H9 (cell line): ENCODE data around the gene ITPR1. TPM values are rescaled to one million over a fixed set of nuclear protein-coding genes. Genes with fewer than 3 reads are reported as not detected.

ENCODE experiments used
- DNase-seq: peaks from one replicate; pipeline ENCODE4 v3.0.0-alpha.2; 2017
- H2AFZ ChIP-seq: one replicate; pipeline ENCODE4 v1.6.1; 2013; ENCODE audit warnings: mild to moderate bottlenecking, low read length, control low read depth, moderate library complexity
- H2AK5ac ChIP-seq: 2 replicates; pipeline ENCODE4 v1.6.1; 2013; ENCODE audit warnings: low read length, control low read depth, mixed read lengths; ENCODE audit not compliant: insufficient read length
- H2BK120ac ChIP-seq: one replicate; pipeline ENCODE4 v1.6.1; 2013; ENCODE audit warnings: low read depth, mild to moderate bottlenecking, low read length, control low read depth, inconsistent platforms; ENCODE audit not compliant: poor library complexity, severe bottlenecking
- H2BK12ac ChIP-seq: 2 replicates; pipeline ENCODE4 v1.6.1; 2013; ENCODE audit warnings: low read length, control low read depth, mixed read lengths, low read depth; ENCODE audit not compliant: insufficient read length
- H2BK15ac ChIP-seq: 2 replicates; pipeline ENCODE4 v1.6.1; 2013; ENCODE audit warnings: low read depth, low read length, control low read depth
- H2BK20ac ChIP-seq: one replicate; pipeline ENCODE4 v1.6.1; 2013; ENCODE audit warnings: low read depth, mild to moderate bottlenecking, low read length, control low read depth, inconsistent platforms; ENCODE audit not compliant: poor library complexity, severe bottlenecking
- H2BK5ac ChIP-seq: 2 replicates; pipeline ENCODE4 v1.6.1; 2013; ENCODE audit warnings: low read length, control low read depth, mixed read lengths; ENCODE audit not compliant: insufficient read length
- H3K14ac ChIP-seq: 2 replicates; pipeline ENCODE4 v1.6.1; 2013; ENCODE audit warnings: low read length, control low read depth; ENCODE audit not compliant: insufficient read depth
- H3K18ac ChIP-seq: 2 replicates; pipeline ENCODE4 v1.6.1; 2013; ENCODE audit warnings: low read depth, mild to moderate bottlenecking, mixed read lengths, low read length, control low read depth; ENCODE audit not compliant: insufficient read length
- H3K23ac ChIP-seq: 2 replicates; pipeline ENCODE4 v1.6.1; 2013; ENCODE audit warnings: low read length, control low read depth, mixed read lengths, low read depth; ENCODE audit not compliant: insufficient read length
- H3K23me2 ChIP-seq: 2 replicates; pipeline ENCODE4 v1.6.1; 2013; ENCODE audit warnings: low read depth, mild to moderate bottlenecking, mixed read lengths, low read length, control low read depth; ENCODE audit not compliant: insufficient read length, poor library complexity, severe bottlenecking
- H3K27ac ChIP-seq: 2 replicates; pipeline ENCODE4 v1.5.1; 2013; ENCODE audit warnings: low read length, control low read depth, mixed read lengths, low read depth; ENCODE audit not compliant: insufficient read length
- H3K27me3 ChIP-seq: 2 replicates; pipeline ENCODE4 v1.6.1; 2013; ENCODE audit warnings: low read length, control low read depth, inconsistent platforms; ENCODE audit not compliant: insufficient read depth
- H3K4ac ChIP-seq: 2 replicates; pipeline ENCODE4 v1.6.1; 2013; ENCODE audit warnings: low read depth, mild to moderate bottlenecking, control low read depth, inconsistent platforms, low read length, moderate library complexity
- H3K4me1 ChIP-seq: 2 replicates; pipeline ENCODE4 v1.6.1; 2013; ENCODE audit warnings: low read length, control low read depth, inconsistent platforms; ENCODE audit not compliant: insufficient read depth
- H3K4me2 ChIP-seq: 2 replicates; pipeline ENCODE4 v1.6.1; 2013; ENCODE audit warnings: low read length, control low read depth, mixed read lengths; ENCODE audit not compliant: insufficient read length, insufficient read depth
- H3K56ac ChIP-seq: 2 replicates; pipeline ENCODE4 v1.6.1; 2013; ENCODE audit warnings: low read depth, mild to moderate bottlenecking, mixed read lengths, low read length, control low read depth; ENCODE audit not compliant: insufficient read length
- H3K79me1 ChIP-seq: 2 replicates; pipeline ENCODE4 v1.6.1; 2013; ENCODE audit warnings: low read depth, mild to moderate bottlenecking, moderate library complexity, low read length, control low read depth, inconsistent platforms; ENCODE audit not compliant: insufficient read depth, poor library complexity, severe bottlenecking
- H3K79me2 ChIP-seq: 2 replicates; pipeline ENCODE4 v1.6.1; 2013; ENCODE audit warnings: low read length, control low read depth, inconsistent platforms; ENCODE audit not compliant: insufficient read depth
- H3K9ac ChIP-seq: 2 replicates; pipeline ENCODE4 v1.6.1; 2013; ENCODE audit warnings: low read length, control low read depth, mixed read lengths; ENCODE audit not compliant: insufficient read length; ENCODE audit errors: extremely low read depth
- H3K9me3 ChIP-seq: one replicate; pipeline ENCODE4 v1.6.1; 2013; ENCODE audit warnings: low read depth, low read length, inconsistent platforms; ENCODE audit not compliant: control insufficient read depth
- H3T11ph ChIP-seq: one replicate; pipeline ENCODE4 v1.6.1; 2013; ENCODE audit warnings: mild to moderate bottlenecking, low read length, control low read depth, inconsistent platforms
- H4K20me1 ChIP-seq: one replicate; pipeline ENCODE4 v1.6.1; 2013; ENCODE audit not compliant: control insufficient read depth, insufficient read length, insufficient read depth
- H4K5ac ChIP-seq: 2 replicates; pipeline ENCODE4 v1.6.1; 2013; ENCODE audit warnings: low read depth, mild to moderate bottlenecking, mixed read lengths, low read length, control low read depth; ENCODE audit not compliant: insufficient read length
- H4K8ac ChIP-seq: replicated peaks from 2 replicates; pipeline ENCODE4 v1.6.1; 2013; ENCODE audit warnings: low read length, control low read depth, mixed read lengths, low read depth; ENCODE audit not compliant: insufficient read length
- H4K91ac ChIP-seq: 2 replicates; pipeline ENCODE4 v1.6.1; 2013; ENCODE audit warnings: low read depth, mild to moderate bottlenecking, moderate library complexity, mixed read lengths, low read length, control low read depth; ENCODE audit not compliant: insufficient read length
- H3K27ac Mint-ChIP-seq, 3 experiments: 2 replicates in 2 of 3; 3 replicates in 1 of 3; pipeline ENCODE4 v1.8.0; 2020 to 2021; ENCODE audit warnings: mixed read lengths in 3 of 3, mild to moderate bottlenecking in 1 of 3, moderate library complexity in 1 of 3
- H3K27me3 Mint-ChIP-seq: 2 replicates; pipeline ENCODE4 v1.8.0; 2021; ENCODE audit warnings: low read depth, mild to moderate bottlenecking, moderate library complexity, mixed read lengths
- H3K36me3 Mint-ChIP-seq, 3 experiments: 2 replicates in 2 of 3; 3 replicates in 1 of 3; pipeline ENCODE4 v1.8.0; 2020 to 2021; ENCODE audit warnings: low read depth in 3 of 3, mixed read lengths in 3 of 3; ENCODE audit not compliant: insufficient read depth in 1 of 3
- H3K4me1 Mint-ChIP-seq, 2 experiments: 2 replicates each; pipeline ENCODE4 v1.8.0; 2020; ENCODE audit warnings: mixed read lengths in 2 of 2
- H3K4me3 Mint-ChIP-seq, 2 experiments: 2 replicates in 1 of 2; 3 replicates in 1 of 2; pipeline ENCODE4 v1.8.0; 2020 to 2021; ENCODE audit warnings: mild to moderate bottlenecking in 2 of 2, mixed read lengths in 2 of 2, moderate library complexity in 1 of 2
- H3K9me3 Mint-ChIP-seq, 2 experiments: 2 replicates in 1 of 2; 3 replicates in 1 of 2; pipeline ENCODE4 v1.8.0; 2020; ENCODE audit warnings: mild to moderate bottlenecking in 2 of 2, mixed read lengths in 2 of 2, moderate library complexity in 1 of 2
- CTCF ChIP-seq: fragments of 200-600 bp; sonication (generic); conservative IDR thresholded peaks from 3 replicates; pipeline ENCODE4 v1.8.0; 2021; ENCODE audit warnings: antibody characterized with exemption, mild to moderate bottlenecking
- WGBS: extraction: QIAGEN DNeasy Blood & Tissue Kit; methylation state at CpG from one replicate; pipeline ENCODE4 v1.1.7; 2013; ENCODE audit warnings: missing lambda C conversion rate, low lambda C conversion rate, mixed read lengths; ENCODE audit not compliant: insufficient read length; ENCODE audit errors: extremely low coverage; 5-methylcytosine and 5-hydroxymethylcytosine counted together
- total RNA-seq: library from RNA; stranded (reverse); gene quantifications from 2 replicates; pipeline ENCODE4 v1.2.1, GENCODE V29; 2021

Gene ITPR1
- total RNA-seq, 1 experiment from 2014 or later: 4.2 TPM

GRCh38 chr3:4744405-4745234 is 251.5 kb downstream of the ITPR1 start:
- no peak overlapping the region for H2AFZ ChIP-seq
- no peak for TF ChIP-seq CTCF
- H3K23ac ChIP-seq: no peak overlapping the region
- H3K36me3 Mint-ChIP-seq: peaks cover 0 to 1% (median 0%) of the 10 kb centered on the region in 3 experiments; a peak in 3 of 7 replicates
- no peak overlapping the region for H4K91ac ChIP-seq
- H3K4ac ChIP-seq: no peak overlapping the region
- no CpG with 5 or more reads among the region's 3 CpGs for WGBS
- peaks cover 3 to 6% of the 10 kb centered on the region in 2 experiments; a peak in 2 of 4 replicates for H3K4me1 Mint-ChIP-seq
- no peak overlapping the region for H2BK20ac ChIP-seq
- H3K9me3 ChIP-seq: no peaks in the 10 kb centered on the region
- no peak overlapping the region for H3K4me2 ChIP-seq
- no peaks in the 10 kb centered on the region for H3K79me2 ChIP-seq
- H2BK5ac ChIP-seq: no peak overlapping the region
- no peaks in the 10 kb centered on the region; the same call in 1 of the 2 replicates for H3K4me1 ChIP-seq
- H3K27me3 Mint-ChIP-seq: no peaks in the 10 kb centered on the region; the same call in none of the 2 replicates
- H4K20me1 ChIP-seq: no peaks in the 10 kb centered on the region
- H3K56ac ChIP-seq: no peak overlapping the region
- H3K4me3 Mint-ChIP-seq: no peak overlapping the region
- no peak overlapping the region for H3K27ac ChIP-seq
- H2BK12ac ChIP-seq: no peak overlapping the region
- no peak overlapping the region for H4K5ac ChIP-seq
- H3T11ph ChIP-seq: no peak overlapping the region
- no peak overlapping the region for H3K18ac ChIP-seq
- no peaks in the 10 kb centered on the region for H3K79me1 ChIP-seq
- no peak overlapping the region for H4K8ac ChIP-seq
- no peak overlapping the region; a peak in 1 of 7 replicates for H3K27ac Mint-ChIP-seq
- no peaks in the 10 kb centered on the region for H3K9me3 Mint-ChIP-seq
- no peak overlapping the region for H2BK120ac ChIP-seq
- H2BK15ac ChIP-seq: no peak overlapping the region
- H3K27me3 ChIP-seq: no peaks in the 10 kb centered on the region
- H2AK5ac ChIP-seq: no peak overlapping the region
- DNase-seq: no peak
- no peak overlapping the region for H3K9ac ChIP-seq
- no peak overlapping the region for H3K14ac ChIP-seq
- no peaks in the 10 kb centered on the region for H3K23me2 ChIP-seq
